CD1c-positive myeloid dendritic cell (primary cell): Measurements from ENCODE around the gene CLEC2L.

Source experiments
- DNase-seq: peaks from one replicate; pipeline ENCODE4 v3.0.0-alpha.2; 2016; ENCODE audit errors: extremely low spot score

The CLEC2L gene

DNA sequence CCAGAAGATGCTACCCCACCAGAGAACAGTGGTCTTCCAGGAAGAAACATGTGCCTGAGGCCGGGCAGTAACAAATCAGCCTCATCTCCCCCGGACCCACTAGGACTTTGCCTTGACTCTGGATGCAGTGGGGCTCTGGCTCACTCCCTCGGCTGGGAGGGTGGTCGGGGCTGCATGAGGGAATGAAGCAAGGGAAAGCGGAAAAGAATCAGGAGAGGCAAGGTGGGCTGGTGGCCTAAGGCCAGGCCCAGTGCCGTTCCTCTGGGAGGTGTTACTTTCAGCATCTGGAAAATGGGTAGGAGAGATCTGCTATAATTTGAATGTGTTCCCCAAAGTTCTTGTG is 51.8 kb downstream of the CLEC2L start:
- DNase-seq: no peak

- DNase-seq: no peak
These were observed 52.9 kb downstream of the CLEC2L start for GRCh38 chr7:139576179-139576973.

DNA sequence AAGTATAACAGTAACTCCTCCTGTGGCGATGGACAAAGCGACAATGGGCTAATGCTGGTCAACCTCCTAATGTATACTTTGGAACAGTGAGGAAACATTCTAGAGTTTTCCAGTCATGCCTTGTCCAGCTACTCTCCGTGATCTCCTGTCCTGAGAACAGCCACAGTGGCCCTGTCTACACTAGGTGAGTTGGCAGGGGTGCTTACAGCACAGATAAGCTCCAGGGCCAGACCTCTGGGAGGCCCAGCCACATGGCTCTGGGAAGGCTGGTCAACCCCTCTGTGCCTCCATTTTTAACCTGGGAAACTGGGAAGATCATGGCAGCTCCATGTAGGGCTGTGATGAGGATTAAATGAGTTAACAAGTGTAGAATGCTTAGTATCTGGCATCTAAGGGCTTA is 57.0 kb downstream of the CLEC2L start:
- DNase-seq: no peak

DNA sequence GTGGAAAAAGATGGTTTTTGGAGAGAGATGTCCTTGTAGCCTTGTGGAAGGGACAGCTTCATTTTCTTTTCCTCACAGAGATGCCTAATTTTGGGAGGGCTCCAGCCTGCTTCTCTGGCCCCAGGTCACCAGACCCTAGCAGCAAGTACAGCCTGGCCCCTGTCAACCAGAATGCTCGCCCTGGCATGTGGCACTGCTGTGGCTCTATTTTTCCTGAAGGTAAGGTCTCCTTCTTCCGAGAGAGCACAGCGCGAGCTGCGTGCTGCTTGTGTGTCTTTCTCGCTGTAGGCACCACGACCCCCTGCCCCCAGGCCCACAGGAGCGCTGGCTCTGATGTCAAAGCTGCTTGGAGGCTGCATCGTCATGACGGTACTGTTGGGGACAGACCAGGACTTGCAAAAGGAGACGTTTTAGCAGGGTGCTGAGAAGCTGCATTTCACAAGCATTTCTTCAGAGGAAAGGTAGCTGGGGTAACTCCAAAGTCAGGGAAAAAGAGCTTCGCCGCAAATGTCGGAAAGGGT is 58.7 kb downstream of the CLEC2L start:
- no peak for DNase-seq

DNA sequence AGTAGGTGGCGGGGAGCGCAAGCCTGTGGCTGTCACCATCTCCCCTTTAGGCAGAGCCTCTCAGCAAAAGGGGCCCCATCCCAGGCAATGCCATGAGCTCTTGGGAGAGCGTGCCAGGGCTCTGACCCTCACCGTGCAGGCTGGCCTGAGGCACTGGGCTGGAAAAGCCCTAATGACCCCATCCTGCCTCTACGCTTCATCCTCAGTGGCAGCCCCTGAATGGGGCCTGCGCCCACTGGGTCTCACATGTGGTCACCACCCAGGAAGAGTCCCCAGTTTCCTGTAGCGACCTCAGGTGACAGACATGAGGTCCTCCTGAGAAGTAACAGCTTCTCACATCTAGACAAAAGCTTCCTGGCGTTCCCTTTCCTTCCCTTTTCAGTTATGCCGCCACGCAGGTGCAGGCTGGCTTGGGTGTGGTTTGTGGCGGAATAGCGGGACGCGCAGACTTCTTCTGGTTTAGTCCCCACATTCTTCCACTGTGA is 59.2 kb downstream of the CLEC2L start:
- no peak for DNase-seq

GRCh38 chr7:139583826-139584553 is 60.5 kb downstream of the CLEC2L start:
- no peak for DNase-seq

GRCh38 chr7:139585042-139585441 is 61.6 kb downstream of the CLEC2L start:
- no peak for DNase-seq

GRCh38 chr7:139586286-139586685 is 62.8 kb downstream of the CLEC2L start:
- DNase-seq: no peak

GRCh38 chr7:139587535-139587934 is 64.0 kb downstream of the CLEC2L start:
- no peak for DNase-seq

- peak; percentile 80 for DNase-seq
These were observed 65.1 kb downstream of the CLEC2L start for GRCh38 chr7:139588632-139589031.

DNA sequence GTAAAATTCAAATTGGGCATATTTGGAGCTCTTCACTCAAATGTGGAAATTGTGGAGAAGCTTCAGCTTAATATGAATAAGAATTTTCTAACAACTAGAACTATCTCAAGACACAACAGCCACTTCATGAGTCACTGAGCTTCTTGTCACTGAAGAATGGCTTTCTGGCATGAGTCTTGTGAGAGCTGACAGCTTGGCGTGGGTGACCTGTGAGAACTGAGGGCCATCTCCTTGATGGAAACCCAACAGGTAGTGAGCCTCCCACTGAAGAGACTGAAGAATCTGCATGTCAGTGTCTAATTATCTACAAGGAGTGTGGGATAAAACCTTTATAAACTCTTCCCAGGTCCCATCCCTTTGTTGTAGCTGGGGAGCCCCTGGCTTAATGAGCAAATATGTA is 66.0 kb downstream of the CLEC2L start:
- peak; percentile 3 for DNase-seq

DNA sequence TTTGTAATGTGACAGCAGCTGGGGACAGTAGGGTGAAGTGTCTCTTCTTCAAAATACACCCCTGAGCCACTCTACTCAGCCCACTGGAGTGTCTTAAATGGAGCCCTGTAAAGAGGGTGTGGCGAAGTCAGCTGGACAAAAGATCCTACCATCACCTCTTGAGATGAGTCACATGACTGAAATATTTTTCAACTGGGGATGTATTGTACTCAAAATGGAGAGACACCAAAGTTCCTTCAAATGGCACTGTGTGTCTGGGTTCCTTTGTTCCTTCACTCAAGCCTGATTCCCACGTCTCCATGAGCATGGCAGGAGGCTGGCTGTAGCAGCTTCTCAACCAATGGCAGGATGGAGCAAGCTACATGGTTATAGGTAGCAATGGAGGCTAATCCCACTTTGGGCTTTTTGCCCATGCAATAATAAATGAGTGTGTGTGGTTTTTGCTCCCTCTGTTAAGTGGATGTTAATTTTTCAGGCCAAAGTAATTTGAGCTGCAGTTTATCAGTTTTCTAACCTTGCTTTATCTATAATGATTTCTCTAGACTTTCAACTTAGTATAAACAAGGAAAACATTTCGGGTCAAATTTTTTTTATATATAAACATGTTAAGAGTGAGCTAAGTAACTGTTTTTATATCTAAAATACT is 68.2 kb downstream of the CLEC2L start:
- no peak for DNase-seq

- no peak for DNase-seq
These were observed 69.4 kb downstream of the CLEC2L start for GRCh38 chr7:139592801-139593461.

- no peak for DNase-seq
These were observed 70.6 kb downstream of the CLEC2L start for GRCh38 chr7:139594090-139594489.
